H9 (cell line): ENCODE measurements around the gene PRR14. TPM values are rescaled to one million over a fixed set of nuclear protein-coding genes. Genes with fewer than 3 reads are reported as not detected.

Experiments used
- DNase-seq: peaks from one replicate; pipeline ENCODE4 v3.0.0-alpha.2; 2017
- H2AFZ ChIP-seq: one replicate; pipeline ENCODE4 v1.6.1; 2013; ENCODE audit warnings: mild to moderate bottlenecking, low read length, control low read depth, moderate library complexity
- H2AK5ac ChIP-seq: 2 replicates; pipeline ENCODE4 v1.6.1; 2013; ENCODE audit warnings: low read length, control low read depth, mixed read lengths; ENCODE audit not compliant: insufficient read length
- H2BK120ac ChIP-seq: one replicate; pipeline ENCODE4 v1.6.1; 2013; ENCODE audit warnings: low read depth, mild to moderate bottlenecking, low read length, control low read depth, inconsistent platforms; ENCODE audit not compliant: poor library complexity, severe bottlenecking
- H2BK12ac ChIP-seq: 2 replicates; pipeline ENCODE4 v1.6.1; 2013; ENCODE audit warnings: low read length, control low read depth, mixed read lengths, low read depth; ENCODE audit not compliant: insufficient read length
- H2BK15ac ChIP-seq: 2 replicates; pipeline ENCODE4 v1.6.1; 2013; ENCODE audit warnings: low read depth, low read length, control low read depth
- H2BK20ac ChIP-seq: one replicate; pipeline ENCODE4 v1.6.1; 2013; ENCODE audit warnings: low read depth, mild to moderate bottlenecking, low read length, control low read depth, inconsistent platforms; ENCODE audit not compliant: poor library complexity, severe bottlenecking
- H2BK5ac ChIP-seq: 2 replicates; pipeline ENCODE4 v1.6.1; 2013; ENCODE audit warnings: low read length, control low read depth, mixed read lengths; ENCODE audit not compliant: insufficient read length
- H3K14ac ChIP-seq: 2 replicates; pipeline ENCODE4 v1.6.1; 2013; ENCODE audit warnings: low read length, control low read depth; ENCODE audit not compliant: insufficient read depth
- H3K18ac ChIP-seq: 2 replicates; pipeline ENCODE4 v1.6.1; 2013; ENCODE audit warnings: low read depth, mild to moderate bottlenecking, mixed read lengths, low read length, control low read depth; ENCODE audit not compliant: insufficient read length
- H3K23ac ChIP-seq: 2 replicates; pipeline ENCODE4 v1.6.1; 2013; ENCODE audit warnings: low read length, control low read depth, mixed read lengths, low read depth; ENCODE audit not compliant: insufficient read length
- H3K23me2 ChIP-seq: 2 replicates; pipeline ENCODE4 v1.6.1; 2013; ENCODE audit warnings: low read depth, mild to moderate bottlenecking, mixed read lengths, low read length, control low read depth; ENCODE audit not compliant: insufficient read length, poor library complexity, severe bottlenecking
- H3K27ac ChIP-seq: 2 replicates; pipeline ENCODE4 v1.5.1; 2013; ENCODE audit warnings: low read length, control low read depth, mixed read lengths, low read depth; ENCODE audit not compliant: insufficient read length
- H3K27me3 ChIP-seq: 2 replicates; pipeline ENCODE4 v1.6.1; 2013; ENCODE audit warnings: low read length, control low read depth, inconsistent platforms; ENCODE audit not compliant: insufficient read depth
- H3K4ac ChIP-seq: 2 replicates; pipeline ENCODE4 v1.6.1; 2013; ENCODE audit warnings: low read depth, mild to moderate bottlenecking, control low read depth, inconsistent platforms, low read length, moderate library complexity
- H3K4me1 ChIP-seq: 2 replicates; pipeline ENCODE4 v1.6.1; 2013; ENCODE audit warnings: low read length, control low read depth, inconsistent platforms; ENCODE audit not compliant: insufficient read depth
- H3K4me2 ChIP-seq: 2 replicates; pipeline ENCODE4 v1.6.1; 2013; ENCODE audit warnings: low read length, control low read depth, mixed read lengths; ENCODE audit not compliant: insufficient read length, insufficient read depth
- H3K56ac ChIP-seq: 2 replicates; pipeline ENCODE4 v1.6.1; 2013; ENCODE audit warnings: low read depth, mild to moderate bottlenecking, mixed read lengths, low read length, control low read depth; ENCODE audit not compliant: insufficient read length
- H3K79me1 ChIP-seq: 2 replicates; pipeline ENCODE4 v1.6.1; 2013; ENCODE audit warnings: low read depth, mild to moderate bottlenecking, moderate library complexity, low read length, control low read depth, inconsistent platforms; ENCODE audit not compliant: insufficient read depth, poor library complexity, severe bottlenecking
- H3K79me2 ChIP-seq: 2 replicates; pipeline ENCODE4 v1.6.1; 2013; ENCODE audit warnings: low read length, control low read depth, inconsistent platforms; ENCODE audit not compliant: insufficient read depth
- H3K9ac ChIP-seq: 2 replicates; pipeline ENCODE4 v1.6.1; 2013; ENCODE audit warnings: low read length, control low read depth, mixed read lengths; ENCODE audit not compliant: insufficient read length; ENCODE audit errors: extremely low read depth
- H3K9me3 ChIP-seq: one replicate; pipeline ENCODE4 v1.6.1; 2013; ENCODE audit warnings: low read depth, low read length, inconsistent platforms; ENCODE audit not compliant: control insufficient read depth
- H3T11ph ChIP-seq: one replicate; pipeline ENCODE4 v1.6.1; 2013; ENCODE audit warnings: mild to moderate bottlenecking, low read length, control low read depth, inconsistent platforms
- H4K20me1 ChIP-seq: one replicate; pipeline ENCODE4 v1.6.1; 2013; ENCODE audit not compliant: control insufficient read depth, insufficient read length, insufficient read depth
- H4K5ac ChIP-seq: 2 replicates; pipeline ENCODE4 v1.6.1; 2013; ENCODE audit warnings: low read depth, mild to moderate bottlenecking, mixed read lengths, low read length, control low read depth; ENCODE audit not compliant: insufficient read length
- H4K8ac ChIP-seq: replicated peaks from 2 replicates; pipeline ENCODE4 v1.6.1; 2013; ENCODE audit warnings: low read length, control low read depth, mixed read lengths, low read depth; ENCODE audit not compliant: insufficient read length
- H4K91ac ChIP-seq: 2 replicates; pipeline ENCODE4 v1.6.1; 2013; ENCODE audit warnings: low read depth, mild to moderate bottlenecking, moderate library complexity, mixed read lengths, low read length, control low read depth; ENCODE audit not compliant: insufficient read length
- H3K27ac Mint-ChIP-seq, 3 experiments: 2 replicates in 2 of 3; 3 replicates in 1 of 3; pipeline ENCODE4 v1.8.0; 2020 to 2021; ENCODE audit warnings: mixed read lengths in 3 of 3, mild to moderate bottlenecking in 1 of 3, moderate library complexity in 1 of 3
- H3K27me3 Mint-ChIP-seq: 2 replicates; pipeline ENCODE4 v1.8.0; 2021; ENCODE audit warnings: low read depth, mild to moderate bottlenecking, moderate library complexity, mixed read lengths
- H3K36me3 Mint-ChIP-seq, 3 experiments: 2 replicates in 2 of 3; 3 replicates in 1 of 3; pipeline ENCODE4 v1.8.0; 2020 to 2021; ENCODE audit warnings: low read depth in 3 of 3, mixed read lengths in 3 of 3; ENCODE audit not compliant: insufficient read depth in 1 of 3
- H3K4me1 Mint-ChIP-seq, 2 experiments: 2 replicates each; pipeline ENCODE4 v1.8.0; 2020; ENCODE audit warnings: mixed read lengths in 2 of 2
- H3K4me3 Mint-ChIP-seq, 2 experiments: 2 replicates in 1 of 2; 3 replicates in 1 of 2; pipeline ENCODE4 v1.8.0; 2020 to 2021; ENCODE audit warnings: mild to moderate bottlenecking in 2 of 2, mixed read lengths in 2 of 2, moderate library complexity in 1 of 2
- H3K9me3 Mint-ChIP-seq, 2 experiments: 2 replicates in 1 of 2; 3 replicates in 1 of 2; pipeline ENCODE4 v1.8.0; 2020; ENCODE audit warnings: mild to moderate bottlenecking in 2 of 2, mixed read lengths in 2 of 2, moderate library complexity in 1 of 2
- CTCF ChIP-seq: fragments of 200-600 bp; sonication (generic); conservative IDR thresholded peaks from 3 replicates; pipeline ENCODE4 v1.8.0; 2021; ENCODE audit warnings: antibody characterized with exemption, mild to moderate bottlenecking
- WGBS: extraction: QIAGEN DNeasy Blood & Tissue Kit; methylation state at CpG from one replicate; pipeline ENCODE4 v1.1.7; 2013; ENCODE audit warnings: missing lambda C conversion rate, low lambda C conversion rate, mixed read lengths; ENCODE audit not compliant: insufficient read length; ENCODE audit errors: extremely low coverage; 5-methylcytosine and 5-hydroxymethylcytosine counted together
- total RNA-seq: library from RNA; stranded (reverse); gene quantifications from 2 replicates; pipeline ENCODE4 v1.2.1, GENCODE V29; 2021

PRR14 gene
- total RNA-seq, 1 experiment from 2014 or later, result 11.6 TPM

DNA sequence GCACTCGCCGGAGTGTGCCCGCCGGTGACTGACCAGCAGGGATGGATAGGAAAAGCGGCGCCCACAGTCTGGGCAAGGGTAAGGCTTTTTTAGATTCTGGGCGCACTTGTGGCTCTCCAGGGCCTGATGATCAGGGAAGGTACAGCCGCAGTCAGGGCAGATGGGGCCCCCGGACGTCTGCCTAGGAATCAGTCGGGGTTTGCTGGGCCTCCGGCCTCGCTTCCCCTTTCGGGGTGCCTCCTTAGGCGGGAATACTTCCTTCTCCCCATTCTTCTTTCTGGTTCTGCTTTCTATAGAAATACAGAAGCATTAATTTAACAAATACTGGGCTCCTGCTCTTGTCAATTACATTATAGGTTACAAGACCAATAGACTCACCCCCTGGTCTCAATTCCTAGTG lies 45.6 kb upstream of the PRR14 start:
- Histone ChIP-seq H3K9me3 (no peaks in the 10 kb centered on the region), H2BK15ac (no peak overlapping the region), H3K79me2 (peaks cover 2% of the 10 kb centered on the region; the same call in 1 of the 2 replicates), H3K23ac (no peak overlapping the region), H2AFZ (no peak overlapping the region), H3K23me2 (peaks cover 5% of the 10 kb centered on the region), H2BK20ac (no peak overlapping the region), H3K9ac (no peak overlapping the region), H3T11ph (no peak overlapping the region), H3K4me2 (no peak overlapping the region), H3K56ac (no peak overlapping the region), H2AK5ac (no peak overlapping the region), H3K27me3 (no peaks in the 10 kb centered on the region), H4K5ac (no peak overlapping the region), H3K4ac (no peak overlapping the region), H2BK5ac (no peak overlapping the region), H4K20me1 (no peaks in the 10 kb centered on the region), H3K14ac (no peak overlapping the region), H4K8ac (no peak overlapping the region), H3K18ac (no peak overlapping the region), H3K79me1 (no peaks in the 10 kb centered on the region), H2BK120ac (no peak overlapping the region), H3K27ac (no peak overlapping the region), H3K4me1 (no peaks in the 10 kb centered on the region), H4K91ac (no peak overlapping the region), H2BK12ac (no peak overlapping the region)
- Mint-ChIP-seq H3K27me3 (no peaks in the 10 kb centered on the region), H3K36me3 (peaks cover 17 to 51% (median 45%) of the 10 kb centered on the region in 3 experiments; a peak in 6 of 7 replicates), H3K4me3 (no peak overlapping the region), H3K9me3 (peaks cover 0 to 3% of the 10 kb centered on the region in 2 experiments; a peak in 2 of 5 replicates), H3K27ac (no peak overlapping the region), H3K4me1 (peaks cover 0 to 5% of the 10 kb centered on the region in 2 experiments; a peak in 1 of 4 replicates)
- no CpG with 5 or more reads among the region's 15 CpGs for WGBS
- no peak for DNase-seq
- TF ChIP-seq CTCF, result no peak
